Upper lobe of left lung (tissue), 6 donors: ENCODE data around the gene WSB1. TPM values are rescaled to one million over a fixed set of nuclear protein-coding genes. Genes with fewer than 3 reads are reported as not detected.

Source experiments
- ATAC-seq, 2 donors: fragments of 200-7000 bp; cut with Tn5 transposase; one replicate each; pipeline ENCODE4 v1.9.1; 2022; ENCODE audit warnings: mild to moderate bottlenecking in 2 of 2, moderate library complexity in 2 of 2; ENCODE audit not compliant: low FRiP score in 2 of 2
- DNase-seq, 2 donors: peaks; one replicate each; pipeline ENCODE4 v3.0.0-alpha.2; 2019 to 2020
- H3K27ac ChIP-seq, 4 donors: fragments of 200-600 bp; sonication (generic); one replicate each; pipeline ENCODE4 v1.5.1; 2016 to 2019
- H3K27me3 ChIP-seq, 4 donors: fragments of 200-600 bp; sonication (generic); one replicate each; pipeline ENCODE4 v1.5.1; 2017 to 2019
- H3K36me3 ChIP-seq, 4 donors: fragments of 200-600 bp; sonication (generic); one replicate each; pipeline ENCODE4 v1.5.1; 2016 to 2019
- H3K4me1 ChIP-seq, 4 donors: fragments of 200-600 bp; sonication (generic); one replicate each; pipeline ENCODE4 v1.5.1; 2018 to 2019
- H3K4me3 ChIP-seq, 4 donors: fragments of 200-600 bp; sonication (generic); one replicate each; pipeline ENCODE4 v1.5.1; 2017 to 2019; ENCODE audit warnings: mild to moderate bottlenecking in 2 of 4, moderate library complexity in 1 of 4
- H3K9me3 ChIP-seq, 4 donors: fragments of 200-600 bp; sonication (generic); one replicate each; pipeline ENCODE4 v1.5.1; 2018 to 2019
- CTCF ChIP-seq, 6 experiments: fragments of 450-650 bp in 4 of 6; fragments of 200-600 bp in 2 of 6; sonication (generic) in 2 of 6; IDR thresholded peaks; one replicate each; pipeline ENCODE4 v1.5.1; 2016 to 2019; ENCODE audit warnings: antibody characterized with exemption in 6 of 6
- EP300 ChIP-seq, 4 donors: sonication (generic); formaldehyde crosslinking; IDR thresholded peaks; one replicate each; pipeline ENCODE4 v1.5.1; 2017; ENCODE audit warnings: antibody characterized with exemption in 4 of 4, control low read depth in 2 of 4
- POLR2A ChIP-seq, 4 donors: fragments of 450-650 bp; IDR thresholded peaks; one replicate each; pipeline ENCODE4 v1.5.1; 2016 to 2017; ENCODE audit warnings: antibody characterized with exemption in 4 of 4, mild to moderate bottlenecking in 2 of 4
- POLR2AphosphoS5 ChIP-seq, 2 donors: sonication (generic); formaldehyde crosslinking; IDR thresholded peaks; one replicate each; pipeline ENCODE4 v1.5.1; 2017; ENCODE audit warnings: antibody characterized with exemption in 2 of 2
- WGBS, 2 donors: methylation state at CpG; one replicate each; pipeline ENCODE4 v1.1.5; 2017 to 2018; 5-methylcytosine and 5-hydroxymethylcytosine counted together
- total RNA-seq, 6 donors: library from RNA; depleted of rRNA in 4 of 6; stranded (reverse); fragments of >200 nt in 4 of 6; gene quantifications; one replicate each; pipeline versions ENCODE4 v1.1.0 to v1.2.1, GENCODE V29; 2016 to 2021
- donor health status: DM: no; HTN: no; CAD: no; lungs with moderate emphysema.
- donor health status: DM: no; HTN: yes; CAD: no; lungs with severe emphysema.

WSB1 gene
- total RNA-seq, 6 donors from 2014 or later, result 261 to 514 (median 328) TPM

GRCh38 chr17:27296428-27296979 is 2.6 kb downstream of the WSB1 start:
- 9 to 18% methylated on average over 2 of the region's 2 CpGs for WGBS, 2 donors
- H3K4me1 ChIP-seq, result peaks cover 47 to 67% (median 57%) of the 10 kb centered on the region in 4 donors
- TF ChIP-seq POLR2AphosphoS5 (IDR thresholded peaks at IDR 0.05) (peak in 1 of 2 donors; percentile 26), CTCF (IDR thresholded peaks at IDR 0.05) (no peak), POLR2A (IDR thresholded peaks at IDR 0.05) (peak in 1 of 4 donors; percentile 29)
- H3K27ac ChIP-seq, result peak overlapping the region; percentile 99 to 100 (median 100)
- H3K27me3 ChIP-seq, result no peaks in the 10 kb centered on the region
- peak overlapping the region; percentile 39 to 81 (median 75) for H3K4me3 ChIP-seq
- DNase-seq (no peak), ATAC-seq (no peak)
- peaks cover 0 to 6% (median 0%) of the 10 kb centered on the region in 4 donors for H3K36me3 ChIP-seq
- H3K9me3 ChIP-seq, result no peaks in the 10 kb centered on the region

- H3K9me3 ChIP-seq, result no peaks in the 10 kb centered on the region
- DNase-seq, result no peak
- peaks cover 58 to 85% (median 74%) of the 10 kb centered on the region in 4 donors for H3K4me1 ChIP-seq
- H3K27ac ChIP-seq, result peak overlapping the region in 3 of 4 donors; percentile 33 to 100 (median 57)
- peaks cover 0 to 31% (median under 1%) of the 10 kb centered on the region in 4 donors for H3K36me3 ChIP-seq
- TF ChIP-seq EP300 (IDR thresholded peaks at IDR 0.05) (no peak), CTCF (IDR thresholded peaks at IDR 0.05) (no peak), POLR2AphosphoS5 (IDR thresholded peaks at IDR 0.05) (no peak)
- H3K27me3 ChIP-seq, result no peaks in the 10 kb centered on the region
- no peak overlapping the region for H3K4me3 ChIP-seq
- 71 to 75% methylated on average over 5 of the region's 5 CpGs for WGBS, 2 donors
- no peak for ATAC-seq
Observed at GRCh38 chr17:27299384-27300049, 5.6 kb downstream of the WSB1 start.

- peaks cover 52 to 82% (median 75%) of the 10 kb centered on the region in 4 donors for H3K4me1 ChIP-seq
- peaks cover 6 to 67% (median 24%) of the 10 kb centered on the region in 4 donors for H3K36me3 ChIP-seq
- no peaks in the 10 kb centered on the region for H3K27me3 ChIP-seq
Observed at GRCh38 chr17:27303734-27304133, 9.8 kb downstream of the WSB1 start.

GRCh38 chr17:27306276-27306835 is 12.4 kb downstream of the WSB1 start:
- Histone ChIP-seq H3K27me3 (no peaks in the 10 kb centered on the region), H3K36me3 (peaks cover 31 to 93% (median 50%) of the 10 kb centered on the region in 4 donors), H3K9me3 (no peaks in the 10 kb centered on the region), H3K4me3 (no peak overlapping the region), H3K27ac (peak overlapping the region in 1 of 4 donors; percentile 5), H3K4me1 (peaks cover 29 to 65% (median 56%) of the 10 kb centered on the region in 4 donors)
- TF ChIP-seq EP300 (IDR thresholded peaks at IDR 0.05) (no peak), CTCF (IDR thresholded peaks at IDR 0.05) (no peak), POLR2A (IDR thresholded peaks at IDR 0.05) (no peak), POLR2AphosphoS5 (IDR thresholded peaks at IDR 0.05) (no peak)
- ATAC-seq (no peak), DNase-seq (no peak)
- WGBS, 2 donors, result 78 to 87% methylated on average over 7 of the region's 7 CpGs

More at GRCh38 chr17:27303734-27304133, 9.8 kb downstream of the WSB1 start:
- no peak overlapping the region for H3K4me3 ChIP-seq
- TF ChIP-seq POLR2AphosphoS5 (IDR thresholded peaks at IDR 0.05) (no peak), EP300 (IDR thresholded peaks at IDR 0.05) (no peak)
- DNase-seq (no peak), ATAC-seq (no peak)
- 65 to 69% methylated on average over 2 of the region's 2 CpGs for whole genome bisulfite sequencing, 2 donors
- H3K27ac ChIP-seq, result peak overlapping the region in 2 of 4 donors; percentile 7 to 34
- H3K9me3 ChIP-seq, result no peaks in the 10 kb centered on the region

GRCh38 chr17:27310565-27311110 is 16.7 kb downstream of the WSB1 start:
- no peak for TF ChIP-seq CTCF (IDR thresholded peaks at IDR 0.05)
- TF ChIP-seq EP300 (IDR thresholded peaks at IDR 0.05), result no peak
- no peak for TF ChIP-seq POLR2AphosphoS5 (IDR thresholded peaks at IDR 0.05)
- TF ChIP-seq POLR2A (IDR thresholded peaks at IDR 0.05), result no peak
- Histone ChIP-seq H3K9me3 (no peaks in the 10 kb centered on the region), H3K4me1 (peaks cover 7 to 35% (median 26%) of the 10 kb centered on the region in 4 donors), H3K4me3 (no peak overlapping the region), H3K36me3 (peaks cover 60 to 100% (median 76%) of the 10 kb centered on the region in 4 donors), H3K27me3 (no peaks in the 10 kb centered on the region), H3K27ac (peak overlapping the region in 1 of 4 donors; percentile 48)
- DNase-seq (no peak), ATAC-seq (no peak)
- WGBS, 2 donors, result 86 to 89% methylated on average over 4 of the region's 4 CpGs
